ENCODE data around the gene HOOK2. TPM values are rescaled to one million over a fixed set of nuclear protein-coding genes. Genes with fewer than 3 reads are reported as not detected.

HOOK2 gene
- total RNA-seq, 3 donors from 2014 or later: 52.2 to 91.9 (median 69.0) TPM

GRCh38 chr19:12723641-12724426, 51.5 kb downstream of the HOOK2 start, which contains the start of gene TNPO2:
TNPO2 (minus strand) TSS chr19:12723932; CDS start chr19:12720977, 2,955 bp downstream.
- Histone ChIP-seq H3K4me1 (ENCODE audit: low read depth) (peaks cover 21% of the 10 kb centered on the region), H3K9me3 (no peaks in the 10 kb centered on the region)
- TF ChIP-seq CTCF (IDR thresholded peaks at IDR 0.05): no peak

GRCh38 chr19:12723381-12723640, 52.0 kb downstream of the HOOK2 start:
- ATAC-seq: no peak
- Histone ChIP-seq H3K36me3 (ENCODE audit: low read depth) (no peaks in the 10 kb centered on the region), H3K4me1 (ENCODE audit: low read depth) (peaks cover 21% of the 10 kb centered on the region), H3K9me3 (no peaks in the 10 kb centered on the region), H3K4me3 (no peak overlapping the region)
- TF ChIP-seq CTCF (IDR thresholded peaks at IDR 0.05): no peak
- intact Hi-C loops (cut with DNase I, micrococcal nuclease): no loop called here
- no peak for DNase-seq

More at GRCh38 chr19:12723641-12724426, 51.5 kb downstream of the HOOK2 start, which contains the start of gene TNPO2:
- DNase-seq (peak; percentile 73 to 75 (median 73)), ATAC-seq (peak; percentile 57)
- no peak within 1 kb of the TSS for H3K4me3 ChIP-seq
- intact Hi-C loops (cut with DNase I, micrococcal nuclease): no loop called here
- H3K36me3 ChIP-seq (ENCODE audit: low read depth): no peaks in the 10 kb centered on the region

- no peak for TF ChIP-seq CTCF (IDR thresholded peaks at IDR 0.05)
- no peaks in the 10 kb centered on the region for H3K36me3 ChIP-seq (ENCODE audit: low read depth)
- intact Hi-C loops (cut with DNase I, micrococcal nuclease): no loop called here
- H3K9me3 ChIP-seq: no peaks in the 10 kb centered on the region
- H3K4me1 ChIP-seq (ENCODE audit: low read depth): peaks cover 21% of the 10 kb centered on the region
- peak; percentile 92 to 98 (median 98) for DNase-seq
- H3K4me3 ChIP-seq: peak overlapping the region; percentile 63
- peak; percentile 94 for ATAC-seq
These were observed 52.6 kb downstream of the HOOK2 start for GRCh38 chr19:12722566-12723380.

- ATAC-seq: peak; percentile 59
- peaks cover 21% of the 10 kb centered on the region for H3K4me1 ChIP-seq (ENCODE audit: low read depth)
These were observed 53.4 kb downstream of the HOOK2 start for GRCh38 chr19:12721656-12722565.

More at GRCh38 chr19:12721656-12722565, 53.4 kb downstream of the HOOK2 start:
- Histone ChIP-seq H3K9me3 (no peaks in the 10 kb centered on the region), H3K4me3 (peak overlapping the region; percentile 63), H3K36me3 (ENCODE audit: low read depth) (no peaks in the 10 kb centered on the region)
- intact Hi-C loops (cut with DNase I, micrococcal nuclease): no loop called here
- TF ChIP-seq CTCF (IDR thresholded peaks at IDR 0.05): no peak
- DNase-seq: peak; percentile 64 to 84 (median 75)
